Fibroblast of mammary gland (primary cell): ENCODE data around the gene NTN1.

ENCODE experiments used
- DNase-seq: peaks from one replicate; pipeline ENCODE4 v3.0.0-alpha.2; 2010; ENCODE audit warnings: low read depth
- H3K4me3 ChIP-seq: 2 replicates; pipeline ENCODE4 v1.5.1; 2011; ENCODE audit warnings: low read depth, mild to moderate bottlenecking, low read length, moderate library complexity; ENCODE audit not compliant: control insufficient read depth
- CTCF ChIP-seq: conservative IDR thresholded peaks from 2 replicates; pipeline ENCODE4 v1.5.1; 2011; ENCODE audit warnings: low read depth, low read length, inconsistent platforms; ENCODE audit not compliant: control insufficient read depth, insufficient read depth

NTN1 gene

GRCh38 chr17:9261081-9262012, 240.0 kb downstream of the NTN1 start:
- H3K4me3 ChIP-seq = no peak overlapping the region
- TF ChIP-seq CTCF = no peak

DNA sequence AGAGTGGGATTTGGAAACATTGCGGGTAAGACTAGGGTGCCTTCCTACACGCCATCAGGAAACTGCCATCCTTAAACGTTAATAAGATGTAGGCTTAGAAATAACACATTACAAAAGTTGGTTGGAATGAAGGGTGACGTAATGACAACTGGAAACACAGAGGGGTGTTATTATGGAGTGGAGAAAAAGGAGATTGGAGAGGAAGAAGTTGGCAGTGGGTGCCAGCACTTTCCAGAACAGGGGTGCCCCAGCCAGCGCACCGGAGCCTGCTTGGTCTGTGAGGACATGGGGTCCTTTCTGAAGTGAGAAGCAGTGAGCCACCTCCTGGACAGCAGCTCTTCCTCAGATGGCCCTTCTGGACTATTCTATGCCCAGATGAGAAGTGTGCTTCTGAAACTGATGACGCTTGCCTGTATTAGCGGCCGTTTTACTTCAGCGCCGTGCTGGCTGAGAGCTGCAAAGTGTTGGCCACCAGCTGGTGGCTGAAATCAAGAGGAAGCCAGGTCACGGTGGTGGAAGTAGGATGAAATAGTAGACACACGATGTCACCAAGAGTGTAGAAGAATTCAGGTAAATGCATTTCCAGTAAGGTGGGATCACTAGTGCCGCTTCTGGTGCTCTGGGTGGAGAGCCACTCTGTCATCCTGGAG, 244.8 kb downstream of the NTN1 start:
- TF ChIP-seq CTCF = no peak
- DNase-seq = no peak
- no peak overlapping the region for H3K4me3 ChIP-seq

More at GRCh38 chr17:9261081-9262012, 240.0 kb downstream of the NTN1 start:
- no peak for DNase-seq

GRCh38 chr17:9266697-9267117, 245.4 kb downstream of the NTN1 start:
- no peak overlapping the region for H3K4me3 ChIP-seq
- no peak for TF ChIP-seq CTCF

DNA sequence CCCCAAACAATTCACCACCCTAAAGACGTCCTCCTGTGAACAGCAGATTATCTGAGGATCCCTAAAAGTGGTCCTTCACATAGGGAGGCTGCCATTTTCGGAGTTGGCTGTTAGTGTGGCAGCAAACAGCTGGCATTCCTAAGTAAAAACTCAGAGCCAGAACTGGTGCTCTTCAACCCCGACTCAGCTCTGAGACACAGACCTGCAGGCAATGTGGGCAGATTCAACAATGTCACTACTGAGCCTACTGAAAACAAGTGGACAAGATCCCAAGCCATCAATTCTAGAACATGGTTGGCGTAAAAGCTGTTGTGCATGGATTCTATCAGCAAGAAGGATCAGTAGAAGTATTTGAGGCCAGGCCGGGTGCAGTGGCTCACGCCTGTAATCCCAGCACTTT, 247.2 kb downstream of the NTN1 start:
- no peak for DNase-seq
- H3K4me3 ChIP-seq = no peak overlapping the region
- TF ChIP-seq CTCF = no peak

More at GRCh38 chr17:9266697-9267117, 245.4 kb downstream of the NTN1 start:
- no peak for DNase-seq

DNA sequence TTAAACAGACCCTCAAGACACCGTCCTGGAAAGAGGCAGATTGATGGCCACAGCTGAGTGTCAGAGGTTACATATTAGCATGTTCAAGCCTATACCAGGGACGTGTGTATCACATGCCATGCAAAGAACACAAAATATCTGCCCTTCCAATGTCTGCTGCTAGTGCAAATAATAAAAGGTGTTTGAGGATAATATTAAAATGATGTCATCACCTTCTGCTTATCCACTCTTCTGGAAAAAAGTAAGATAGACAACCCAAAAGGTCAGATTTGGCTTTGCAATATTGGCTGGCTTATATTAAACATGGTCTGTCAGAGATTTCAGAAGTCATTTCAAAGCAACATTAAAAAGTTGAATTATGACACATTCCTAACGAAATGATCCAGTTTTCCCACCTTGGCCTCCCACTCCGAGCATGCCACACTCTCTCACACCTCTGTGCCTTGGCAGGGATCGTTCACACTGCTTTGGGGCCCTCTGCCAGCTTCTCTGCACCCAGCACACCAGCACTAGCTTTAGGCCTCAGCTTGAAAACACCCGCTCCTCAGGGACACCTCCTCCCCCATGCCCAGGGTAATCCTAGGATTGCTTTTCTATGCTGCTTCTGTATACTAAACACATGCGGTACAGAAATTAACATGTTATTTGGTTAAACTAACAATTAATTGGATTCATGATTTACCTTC, 248.2 kb downstream of the NTN1 start:
- no peak for DNase-seq
- TF ChIP-seq CTCF = no peak
- H3K4me3 ChIP-seq = no peak overlapping the region

- TF ChIP-seq CTCF = no peak
Measured at GRCh38 chr17:9270921-9271320, 249.6 kb downstream of the NTN1 start.

More at GRCh38 chr17:9270921-9271320, 249.6 kb downstream of the NTN1 start:
- H3K4me3 ChIP-seq = no peak overlapping the region
- DNase-seq = no peak
